RWPE2 (cell line): ENCODE results near the gene SMR3A.
A peak's percentile ranks its signal among the peaks of the same experiment; 100 is the strongest.

Experiments
- ATAC-seq: fragments of 200-7000 bp; cut with Tn5 transposase; 3 replicates; pipeline ENCODE4 v1.9.1; 2021; ENCODE audit warnings: low read depth
- DNase-seq: peaks from one replicate; pipeline ENCODE4 v3.0.0-alpha.2; 2020; ENCODE audit warnings: low spot score
- H3K27ac ChIP-seq: fragments of 450-650 bp; 2 replicates; pipeline ENCODE4 v1.5.1; 2017; ENCODE audit warnings: mild to moderate bottlenecking; ENCODE audit not compliant: poor library complexity, severe bottlenecking
- H3K27me3 ChIP-seq: fragments of 250-450 bp; sonication (Bioruptor Pico); 2 replicates; pipeline ENCODE4 v1.5.1; 2021; ENCODE audit warnings: mild to moderate bottlenecking, moderate library complexity; ENCODE audit not compliant: insufficient read depth, poor library complexity, severe bottlenecking
- H3K36me3 ChIP-seq: fragments of 250-450 bp; sonication (Bioruptor Pico); 2 replicates; pipeline ENCODE4 v1.5.1; 2020; ENCODE audit warnings: low read depth, mild to moderate bottlenecking, moderate library complexity
- H3K4me1 ChIP-seq: fragments of 250-450 bp; sonication (Bioruptor Pico); 2 replicates; pipeline ENCODE4 v1.5.1; 2021; ENCODE audit warnings: mild to moderate bottlenecking, moderate library complexity; ENCODE audit not compliant: insufficient read depth, poor library complexity, severe bottlenecking
- H3K4me3 ChIP-seq: fragments of 250-450 bp; sonication (Bioruptor Pico); 2 replicates; pipeline ENCODE4 v1.5.1; 2021; ENCODE audit warnings: mild to moderate bottlenecking, moderate library complexity; ENCODE audit not compliant: severe bottlenecking
- H3K9me3 ChIP-seq: fragments of 250-450 bp; sonication (Bioruptor Pico); 2 replicates; pipeline ENCODE4 v1.5.1; 2021; ENCODE audit warnings: mild to moderate bottlenecking, moderate library complexity; ENCODE audit not compliant: severe bottlenecking
- TF ChIP-seq, protein P1 (sequence below): fragments of 450-650 bp; IDR thresholded peaks from one replicate; pipeline ENCODE4 v1.5.1; 2017; ENCODE audit warnings: mild to moderate bottlenecking, moderate library complexity; ENCODE audit not compliant: poor library complexity, severe bottlenecking

Gene SMR3A

DNA sequence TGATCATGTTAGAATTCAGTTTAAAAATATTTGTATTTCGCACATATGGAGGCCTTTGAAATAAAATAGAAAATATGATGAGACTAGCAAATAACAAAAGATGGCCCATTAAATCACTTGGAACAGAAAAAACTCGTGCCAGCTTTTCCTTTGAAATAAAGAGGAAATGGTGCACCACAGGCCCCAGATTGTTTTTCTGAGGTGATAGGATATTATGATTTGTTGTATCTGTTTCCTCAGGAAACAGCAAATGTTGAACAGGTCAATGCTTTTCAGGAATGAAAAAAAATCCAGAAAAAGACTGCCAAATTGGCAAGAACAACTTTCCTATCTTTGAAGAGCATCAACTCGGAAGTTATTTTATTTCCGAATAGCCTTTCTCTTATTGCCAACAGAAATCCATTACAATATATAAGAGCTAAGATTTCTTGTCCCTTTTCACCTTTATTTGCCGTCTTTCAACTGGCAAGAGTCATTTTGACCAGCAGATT, 22.2 kb downstream of the SMR3A start, which contains the start of gene SMR3B:
Gene SMR3B, plus strand, starts transcription at position 441 of the 491 bp plus-strand sequence. CDS start 1,380 bp downstream, outside the sequence.
- Histone ChIP-seq H3K27ac (no peak within 1 kb of the TSS), H3K36me3 (no peaks in the 10 kb centered on the region), H3K4me3 (no peak within 1 kb of the TSS), H3K9me3 (no peaks in the 10 kb centered on the region), H3K27me3 (no peaks in the 10 kb centered on the region), H3K4me1 (no peaks in the 10 kb centered on the region)
- no peak for ATAC-seq
- no peak for DNase-seq
- TF ChIP-seq, protein P1, sequence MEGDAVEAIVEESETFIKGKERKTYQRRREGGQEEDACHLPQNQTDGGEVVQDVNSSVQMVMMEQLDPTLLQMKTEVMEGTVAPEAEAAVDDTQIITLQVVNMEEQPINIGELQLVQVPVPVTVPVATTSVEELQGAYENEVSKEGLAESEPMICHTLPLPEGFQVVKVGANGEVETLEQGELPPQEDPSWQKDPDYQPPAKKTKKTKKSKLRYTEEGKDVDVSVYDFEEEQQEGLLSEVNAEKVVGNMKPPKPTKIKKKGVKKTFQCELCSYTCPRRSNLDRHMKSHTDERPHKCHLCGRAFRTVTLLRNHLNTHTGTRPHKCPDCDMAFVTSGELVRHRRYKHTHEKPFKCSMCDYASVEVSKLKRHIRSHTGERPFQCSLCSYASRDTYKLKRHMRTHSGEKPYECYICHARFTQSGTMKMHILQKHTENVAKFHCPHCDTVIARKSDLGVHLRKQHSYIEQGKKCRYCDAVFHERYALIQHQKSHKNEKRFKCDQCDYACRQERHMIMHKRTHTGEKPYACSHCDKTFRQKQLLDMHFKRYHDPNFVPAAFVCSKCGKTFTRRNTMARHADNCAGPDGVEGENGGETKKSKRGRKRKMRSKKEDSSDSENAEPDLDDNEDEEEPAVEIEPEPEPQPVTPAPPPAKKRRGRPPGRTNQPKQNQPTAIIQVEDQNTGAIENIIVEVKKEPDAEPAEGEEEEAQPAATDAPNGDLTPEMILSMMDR, result no peak

DNA sequence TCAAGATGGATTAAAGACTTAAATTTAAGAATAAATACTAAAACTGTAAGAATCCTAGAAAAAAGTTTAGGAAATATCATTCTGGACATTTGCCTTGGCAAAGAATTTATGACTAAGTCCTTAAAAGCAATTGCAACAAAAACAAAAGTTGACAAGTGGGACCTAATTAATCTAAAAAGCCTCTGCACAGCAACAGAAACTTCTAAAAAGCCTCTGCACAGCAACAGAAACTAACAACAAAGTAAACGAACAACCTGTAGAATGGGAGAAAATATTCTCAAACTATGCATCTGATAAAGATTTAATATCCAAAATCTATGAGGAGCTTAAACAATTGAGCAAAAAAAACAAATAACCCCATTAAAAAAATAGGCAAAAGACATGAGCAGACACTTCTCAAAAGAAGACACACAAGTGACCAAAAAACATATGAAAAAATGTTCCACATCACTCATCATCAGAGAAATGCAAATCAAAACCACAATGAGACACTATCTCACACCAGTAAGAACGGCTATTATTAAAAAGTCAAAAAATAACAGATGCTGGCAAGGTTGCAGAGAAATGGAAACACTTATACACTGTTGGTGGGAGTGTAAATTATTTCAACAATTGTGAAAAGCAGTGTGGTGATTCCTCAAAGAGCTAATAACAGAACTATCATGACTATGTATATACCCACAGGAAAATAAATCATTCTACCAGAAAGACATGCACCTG, 31.7 kb downstream of the SMR3A start:
- Histone ChIP-seq H3K4me1 (no peaks in the 10 kb centered on the region), H3K27ac (no peak overlapping the region), H3K27me3 (no peaks in the 10 kb centered on the region), H3K9me3 (no peaks in the 10 kb centered on the region), H3K36me3 (no peaks in the 10 kb centered on the region), H3K4me3 (no peak overlapping the region)
- DNase-seq, result no peak
- TF ChIP-seq, protein P1, result no peak
- ATAC-seq, result no peak

DNA sequence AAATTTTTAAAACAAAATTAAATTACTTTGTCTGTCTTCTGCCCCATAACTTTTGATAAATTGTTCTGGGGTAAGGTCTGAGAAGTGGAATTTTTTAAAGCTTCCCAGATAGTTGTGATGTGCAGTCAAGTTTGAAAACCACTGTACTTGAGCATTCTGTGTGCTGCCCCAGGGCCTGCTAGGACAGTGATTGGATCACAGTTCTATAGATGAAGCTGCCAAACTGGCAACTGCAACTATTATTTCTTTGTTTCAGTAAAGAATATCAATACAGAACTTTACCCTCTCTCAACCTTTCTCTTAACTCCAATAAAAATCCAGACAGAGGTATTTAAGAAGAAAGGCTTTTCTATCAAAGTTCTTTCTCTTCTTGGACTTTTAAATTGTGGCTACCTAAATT, 37.0 kb downstream of the SMR3A start, which contains the start of gene OPRPN:
Gene OPRPN, plus strand, starts transcription at position 361 of the 400 bp plus-strand sequence. CDS start 1,346 bp downstream, outside the sequence.
- ATAC-seq (no peak), DNase-seq (no peak)
- no peak within 1 kb of the TSS for H3K4me3 ChIP-seq
- no peaks in the 10 kb centered on the region for H3K9me3 ChIP-seq
- H3K27me3 ChIP-seq, result no peaks in the 10 kb centered on the region
- no peaks in the 10 kb centered on the region for H3K36me3 ChIP-seq
- TF ChIP-seq, protein P1, result no peak
- H3K27ac ChIP-seq, result no peak within 1 kb of the TSS
- no peaks in the 10 kb centered on the region for H3K4me1 ChIP-seq

DNA sequence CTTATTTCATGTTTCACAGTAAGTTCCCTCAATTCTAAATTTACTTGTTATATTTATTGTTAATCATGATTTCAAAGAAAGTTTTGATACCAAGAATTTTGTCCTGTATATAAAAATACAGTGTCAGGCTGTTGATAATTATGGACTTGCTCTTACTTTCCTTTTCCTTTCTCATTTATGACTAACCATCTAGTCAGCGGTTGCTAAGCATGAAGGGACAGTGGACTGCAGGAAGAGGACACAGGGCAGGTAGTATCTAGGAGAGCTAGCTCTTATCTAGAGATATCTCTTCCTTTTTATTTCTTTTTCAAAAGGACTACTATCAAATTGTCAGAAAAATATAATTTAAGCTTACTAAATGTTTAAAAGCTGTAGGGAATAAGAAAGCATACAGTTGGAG, 38.8 kb downstream of the SMR3A start:
- no peaks in the 10 kb centered on the region for H3K27me3 ChIP-seq
- H3K4me1 ChIP-seq, result no peaks in the 10 kb centered on the region
- no peaks in the 10 kb centered on the region for H3K36me3 ChIP-seq
- H3K9me3 ChIP-seq, result no peaks in the 10 kb centered on the region
- no peak overlapping the region for H3K4me3 ChIP-seq
- ATAC-seq, result 0 out of 3 replicates have a peak, but pooled peaks have one; percentile 58
- TF ChIP-seq, protein P1, result no peak
- DNase-seq, result no peak
- H3K27ac ChIP-seq, result no peak overlapping the region

DNA sequence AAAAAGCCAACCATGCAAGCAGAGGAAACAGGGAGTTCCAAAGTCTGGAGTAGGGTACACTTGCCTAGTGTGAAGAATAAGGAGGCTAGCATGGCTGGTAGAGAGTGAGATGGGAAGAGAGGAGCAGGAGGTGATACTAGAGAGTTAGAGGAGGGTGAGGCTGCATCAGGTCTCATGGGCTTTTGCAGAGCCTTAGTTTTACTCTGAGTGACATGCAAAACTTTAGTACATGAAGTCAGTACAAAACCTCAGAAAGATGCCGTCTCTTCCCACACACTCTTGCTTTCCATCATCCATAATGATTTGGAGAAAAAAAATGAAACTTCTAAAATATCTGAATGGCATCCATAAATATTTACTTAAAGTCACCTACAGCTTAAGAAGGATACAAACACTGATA, 42.2 kb downstream of the SMR3A start:
- Histone ChIP-seq H3K36me3 (no peaks in the 10 kb centered on the region), H3K4me1 (no peaks in the 10 kb centered on the region), H3K27ac (no peak overlapping the region), H3K9me3 (no peaks in the 10 kb centered on the region), H3K27me3 (no peaks in the 10 kb centered on the region), H3K4me3 (no peak overlapping the region)
- TF ChIP-seq, protein P1, result no peak
- ATAC-seq (no peak), DNase-seq (no peak)
